Measurements from ENCODE around the gene TNFRSF25. TPM values are rescaled to one million over a fixed set of nuclear protein-coding genes. Genes with fewer than 3 reads are reported as not detected.
A peak's percentile ranks its signal among the peaks of the same experiment; 100 is the strongest.
"Not testable (repeated sequence)": the region's sequence is repeated elsewhere in the genome, so short reads cannot be mapped to it uniquely, and the experiment has no call there.

Gene TNFRSF25
- total RNA-seq, 2 donors from 2014 or later: 33.1 to 87.1 TPM

DNA sequence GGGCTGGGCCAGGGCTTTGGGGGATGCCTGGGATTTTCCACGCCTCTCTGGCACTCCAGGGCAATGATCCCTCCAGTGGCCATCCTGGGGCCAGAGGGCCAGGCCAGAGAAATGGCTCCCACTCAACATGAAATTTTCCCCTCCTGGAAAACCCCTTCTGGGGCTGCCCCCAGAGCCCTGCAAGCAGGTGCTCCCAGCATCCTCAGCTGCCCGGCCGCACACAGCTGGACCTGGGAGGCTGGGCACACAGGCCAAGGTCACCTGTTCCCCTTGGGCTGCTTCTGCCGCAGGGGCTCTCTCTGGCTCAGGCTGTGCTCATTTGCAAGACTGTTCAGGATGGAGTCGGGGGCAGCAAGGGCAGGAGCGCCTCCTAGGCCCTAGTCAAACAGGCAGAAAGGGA is 37.5 kb downstream of the TNFRSF25 start:
- H3K9ac ChIP-seq (ENCODE audit: low read depth in 2 of 2, low read length in 2 of 2); H3K9me3 ChIP-seq; intact Hi-C loops (cut with DNase I); H3K36me3 ChIP-seq; H3K4me1 ChIP-seq; H3K27ac ChIP-seq; DNase-seq; H3K4me3 ChIP-seq: not testable (repeated sequence)
- peaks cover 22% of the 10 kb centered on the region for H3K27me3 ChIP-seq

DNA sequence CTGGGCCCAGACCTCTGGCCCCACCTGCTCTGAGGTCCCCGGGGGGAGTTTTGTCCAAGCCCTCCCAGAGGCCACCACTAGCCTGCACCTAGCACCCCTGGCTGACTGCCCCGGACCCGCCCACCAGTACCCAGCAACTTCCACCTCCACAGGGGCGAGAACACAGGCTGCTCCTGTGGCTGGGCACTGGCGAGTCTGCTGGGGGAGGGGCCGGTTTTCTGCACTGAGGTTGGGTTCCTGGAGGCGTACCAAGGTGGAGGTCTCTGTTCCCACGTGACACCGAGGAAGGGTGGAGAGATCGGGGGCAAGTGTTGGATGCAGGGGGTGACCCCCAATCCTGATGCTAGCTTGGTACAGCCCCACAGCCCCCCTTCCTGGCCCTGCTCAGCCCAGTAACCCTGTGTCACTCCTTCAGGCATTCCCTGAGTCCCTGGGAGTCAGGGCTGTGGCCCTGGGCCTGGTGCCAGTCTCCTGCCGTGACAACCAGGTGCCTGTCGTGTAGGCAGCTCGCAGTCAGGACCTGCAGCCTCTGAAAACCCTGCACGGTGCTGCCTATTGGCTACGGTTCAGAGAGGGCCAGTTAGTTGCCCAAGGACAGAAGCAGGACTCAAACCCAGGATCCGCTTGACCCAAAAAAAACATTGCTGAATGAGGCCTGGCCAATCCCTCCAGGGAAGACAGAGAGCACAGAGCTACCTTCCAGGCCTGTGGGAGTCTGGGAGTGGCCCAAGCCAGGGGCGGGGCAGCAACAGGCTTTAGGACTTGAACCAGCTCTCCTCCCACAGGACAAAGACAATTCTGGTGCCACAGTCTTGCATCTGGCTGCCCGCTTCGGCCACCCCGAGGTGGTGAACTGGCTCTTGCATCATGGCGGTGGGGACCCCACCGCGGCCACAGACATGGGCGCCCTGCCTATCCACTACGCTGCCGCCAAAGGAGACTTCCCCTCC is 38.3 kb downstream of the TNFRSF25 start:
- Histone ChIP-seq H3K4me3 (no peak overlapping the region), H3K9ac (ENCODE audit: low read depth in 2 of 2, low read length in 2 of 2) (peak overlapping the region; percentile 35 to 40), H3K27ac (peak overlapping the region; percentile 17), H3K27me3 (peaks cover 22% of the 10 kb centered on the region), H3K4me1 (peaks cover 6% of the 10 kb centered on the region), H3K36me3 (no peaks in the 10 kb centered on the region), H3K9me3 (no peaks in the 10 kb centered on the region)
- TF ChIP-seq, protein P1, sequence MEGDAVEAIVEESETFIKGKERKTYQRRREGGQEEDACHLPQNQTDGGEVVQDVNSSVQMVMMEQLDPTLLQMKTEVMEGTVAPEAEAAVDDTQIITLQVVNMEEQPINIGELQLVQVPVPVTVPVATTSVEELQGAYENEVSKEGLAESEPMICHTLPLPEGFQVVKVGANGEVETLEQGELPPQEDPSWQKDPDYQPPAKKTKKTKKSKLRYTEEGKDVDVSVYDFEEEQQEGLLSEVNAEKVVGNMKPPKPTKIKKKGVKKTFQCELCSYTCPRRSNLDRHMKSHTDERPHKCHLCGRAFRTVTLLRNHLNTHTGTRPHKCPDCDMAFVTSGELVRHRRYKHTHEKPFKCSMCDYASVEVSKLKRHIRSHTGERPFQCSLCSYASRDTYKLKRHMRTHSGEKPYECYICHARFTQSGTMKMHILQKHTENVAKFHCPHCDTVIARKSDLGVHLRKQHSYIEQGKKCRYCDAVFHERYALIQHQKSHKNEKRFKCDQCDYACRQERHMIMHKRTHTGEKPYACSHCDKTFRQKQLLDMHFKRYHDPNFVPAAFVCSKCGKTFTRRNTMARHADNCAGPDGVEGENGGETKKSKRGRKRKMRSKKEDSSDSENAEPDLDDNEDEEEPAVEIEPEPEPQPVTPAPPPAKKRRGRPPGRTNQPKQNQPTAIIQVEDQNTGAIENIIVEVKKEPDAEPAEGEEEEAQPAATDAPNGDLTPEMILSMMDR (IDR thresholded peaks at IDR 0.05): no peak
- intact Hi-C loops (cut with DNase I): no loop called here
- peak; percentile 81 for DNase-seq

DNA sequence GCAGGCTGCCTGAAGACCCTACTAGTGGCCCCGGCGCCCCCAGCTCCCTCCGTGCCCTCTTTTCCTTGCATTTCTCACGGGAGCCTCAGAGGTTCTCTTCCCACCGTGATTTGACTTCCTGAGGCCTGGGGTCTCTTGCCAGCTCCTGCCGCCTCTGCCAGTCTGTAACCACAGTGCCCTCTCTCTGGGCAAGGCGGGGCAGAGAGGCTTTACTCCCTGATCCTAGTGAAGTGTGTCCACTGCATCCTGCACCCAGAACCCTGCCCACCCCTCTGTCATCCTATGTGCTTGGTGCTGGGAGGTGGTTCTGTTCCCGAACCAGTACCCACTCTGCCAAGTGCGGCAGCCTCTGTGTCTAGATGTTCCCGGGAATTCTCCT is 39.0 kb downstream of the TNFRSF25 start:
- H3K4me1 ChIP-seq: peaks cover 6% of the 10 kb centered on the region
- intact Hi-C loops (cut with DNase I): no loop called here
- H3K4me3 ChIP-seq: no peak overlapping the region
- no peak for DNase-seq
- no peaks in the 10 kb centered on the region for H3K36me3 ChIP-seq
- TF ChIP-seq, protein P1 (IDR thresholded peaks at IDR 0.05): no peak
- H3K9me3 ChIP-seq: no peaks in the 10 kb centered on the region
- no peak overlapping the region for H3K27ac ChIP-seq
- H3K27me3 ChIP-seq: peaks cover 22% of the 10 kb centered on the region
- H3K9ac ChIP-seq (ENCODE audit: low read depth in 2 of 2, low read length in 2 of 2): peak overlapping the region in 1 of 2 donors; percentile 40

DNA sequence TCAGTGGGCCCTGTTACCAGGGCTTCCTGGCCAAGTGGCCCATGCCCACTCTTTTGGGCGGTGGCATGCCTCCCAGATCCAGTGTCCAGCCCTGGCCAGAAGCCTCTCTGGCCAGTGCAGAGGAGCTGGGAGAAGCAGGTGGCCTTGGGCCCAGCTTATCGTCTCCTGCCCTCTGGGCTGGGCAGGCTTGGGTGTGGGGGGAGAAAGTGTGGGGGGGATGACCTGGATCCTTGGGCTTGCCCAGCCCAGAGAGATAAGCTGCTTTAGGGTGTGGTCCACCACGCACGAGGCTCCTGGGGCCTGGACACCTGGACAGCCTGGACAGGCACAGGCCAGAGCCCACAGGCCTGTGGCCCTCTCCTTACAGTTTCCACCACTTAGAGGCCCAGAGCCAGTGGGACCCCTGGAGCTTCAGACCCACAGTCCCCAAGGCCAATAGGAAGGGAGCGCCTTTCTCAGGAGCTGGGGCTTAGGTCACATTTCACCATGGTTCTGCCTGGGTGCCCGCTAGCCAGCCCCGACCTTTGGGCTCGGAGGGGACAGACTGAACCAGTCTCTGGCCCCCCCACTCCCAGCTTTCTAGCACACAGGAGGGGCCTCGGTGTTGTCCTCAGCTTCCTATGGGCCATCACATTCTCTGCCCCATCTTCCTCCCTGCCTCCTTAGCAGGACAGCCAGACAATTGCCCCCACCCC is 39.5 kb downstream of the TNFRSF25 start:
- no peaks in the 10 kb centered on the region for H3K9me3 ChIP-seq
- H3K9ac ChIP-seq (ENCODE audit: low read depth in 2 of 2, low read length in 2 of 2): no peak overlapping the region
- no peaks in the 10 kb centered on the region for H3K36me3 ChIP-seq
- DNase-seq: no peak
- no peak overlapping the region for H3K4me3 ChIP-seq
- H3K4me1 ChIP-seq: peaks cover 6% of the 10 kb centered on the region
- H3K27ac ChIP-seq: no peak overlapping the region
- TF ChIP-seq, protein P1 (IDR thresholded peaks at IDR 0.05): no peak
- peaks cover 25% of the 10 kb centered on the region for H3K27me3 ChIP-seq
- intact Hi-C loops (cut with DNase I): no loop called here

DNA sequence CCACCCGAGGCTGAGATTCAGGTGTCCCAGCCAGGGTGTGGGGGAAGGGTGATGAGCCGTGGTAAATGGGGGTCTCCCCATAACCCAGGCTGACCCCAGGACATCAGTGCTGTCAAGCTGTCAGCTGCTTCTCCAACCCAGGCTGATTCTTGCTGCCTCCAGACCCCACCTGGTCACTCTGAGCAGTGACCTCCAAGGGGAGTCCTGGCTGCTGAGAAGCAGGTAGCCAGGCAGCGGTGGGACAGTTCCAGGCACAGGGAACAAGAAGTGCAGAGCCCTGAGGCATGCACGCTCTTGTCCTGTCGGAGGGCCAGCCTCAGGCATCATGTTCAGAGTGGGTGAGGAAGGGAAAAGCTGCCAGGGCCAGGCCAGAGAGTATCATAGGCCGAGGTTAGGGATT is 40.3 kb downstream of the TNFRSF25 start:
- peaks cover 29% of the 10 kb centered on the region for H3K27me3 ChIP-seq
- H3K4me1 ChIP-seq: peaks cover 8% of the 10 kb centered on the region
- H3K4me3 ChIP-seq: no peak overlapping the region
- no peaks in the 10 kb centered on the region for H3K36me3 ChIP-seq
- no peak overlapping the region for H3K27ac ChIP-seq
- TF ChIP-seq, protein P1 (IDR thresholded peaks at IDR 0.05): no peak
- DNase-seq: no peak
- H3K9ac ChIP-seq (ENCODE audit: low read depth in 2 of 2, low read length in 2 of 2): peak overlapping the region in 1 of 2 donors; percentile 12
- H3K9me3 ChIP-seq: no peaks in the 10 kb centered on the region
- intact Hi-C loops (cut with DNase I): no loop called here
